GM19035 (cell line): ENCODE measurements around the gene KDM5C.

Experiments
- ATAC-seq: cut with Tn5 transposase; IDR thresholded peaks from one replicate; pipeline ENCODE4 v1.9.1; 2021; ENCODE audit not compliant: unreplicated experiment

KDM5C gene

GRCh38 chrX:53224860-53225797 is at the start of gene KDM5C:
Gene KDM5C (minus strand): TSS chrX:53225207. CDS start chrX:53224889, 318 bp downstream.
- peak; percentile 72 for ATAC-seq

- no peak for ATAC-seq
Measured at GRCh38 chrX:53272808-53273337, 47.9 kb upstream of the KDM5C start.

- ATAC-seq, result no peak
Measured at GRCh38 chrX:53269536-53270107, 44.6 kb upstream of the KDM5C start.

GRCh38 chrX:53268173-53268572 is 43.2 kb upstream of the KDM5C start:
- ATAC-seq, result no peak

- no peak for ATAC-seq
Measured at GRCh38 chrX:53266914-53267313, 41.9 kb upstream of the KDM5C start.

GRCh38 chrX:53265771-53266574 is 41.0 kb upstream of the KDM5C start:
- ATAC-seq, result no peak

GRCh38 chrX:53263597-53264094 is 38.6 kb upstream of the KDM5C start:
- no peak for ATAC-seq

GRCh38 chrX:53262918-53263394 is 37.9 kb upstream of the KDM5C start:
- no peak for ATAC-seq

- ATAC-seq, result no peak
Measured at GRCh38 chrX:53262189-53262917, 37.3 kb upstream of the KDM5C start.

GRCh38 chrX:53261355-53261972 is 36.5 kb upstream of the KDM5C start:
- no peak for ATAC-seq

GRCh38 chrX:53260836-53261235 is 35.8 kb upstream of the KDM5C start:
- ATAC-seq, result no peak

- ATAC-seq, result no peak
Measured at GRCh38 chrX:53257670-53258423, 32.8 kb upstream of the KDM5C start.

- no peak for ATAC-seq
Measured at GRCh38 chrX:53257166-53257565, 32.2 kb upstream of the KDM5C start.

GRCh38 chrX:53256446-53257041 is 31.5 kb upstream of the KDM5C start:
- no peak for ATAC-seq

GRCh38 chrX:53255738-53256191 is 30.8 kb upstream of the KDM5C start:
- ATAC-seq, result no peak

GRCh38 chrX:53254570-53255461 is 29.8 kb upstream of the KDM5C start:
- no peak for ATAC-seq

GRCh38 chrX:53253293-53254020 is 28.4 kb upstream of the KDM5C start:
- no peak for ATAC-seq
